GM12891 (cell line): ENCODE data around the gene KRT76.

ENCODE experiments used
- POLR2A ChIP-seq: IDR thresholded peaks from 2 replicates; pipeline ENCODE4 v1.6.1; 2011; ENCODE audit warnings: low read depth, low read length, control low read depth
- POLR2AphosphoS5 ChIP-seq: IDR thresholded peaks from 2 replicates; pipeline ENCODE4 v1.6.1; 2011; ENCODE audit warnings: low read depth, low read length, control low read depth
- SPI1 ChIP-seq: IDR thresholded peaks from 2 replicates; pipeline ENCODE4 v1.6.1; 2011; ENCODE audit warnings: low read depth, low read length, control low read depth

DNA sequence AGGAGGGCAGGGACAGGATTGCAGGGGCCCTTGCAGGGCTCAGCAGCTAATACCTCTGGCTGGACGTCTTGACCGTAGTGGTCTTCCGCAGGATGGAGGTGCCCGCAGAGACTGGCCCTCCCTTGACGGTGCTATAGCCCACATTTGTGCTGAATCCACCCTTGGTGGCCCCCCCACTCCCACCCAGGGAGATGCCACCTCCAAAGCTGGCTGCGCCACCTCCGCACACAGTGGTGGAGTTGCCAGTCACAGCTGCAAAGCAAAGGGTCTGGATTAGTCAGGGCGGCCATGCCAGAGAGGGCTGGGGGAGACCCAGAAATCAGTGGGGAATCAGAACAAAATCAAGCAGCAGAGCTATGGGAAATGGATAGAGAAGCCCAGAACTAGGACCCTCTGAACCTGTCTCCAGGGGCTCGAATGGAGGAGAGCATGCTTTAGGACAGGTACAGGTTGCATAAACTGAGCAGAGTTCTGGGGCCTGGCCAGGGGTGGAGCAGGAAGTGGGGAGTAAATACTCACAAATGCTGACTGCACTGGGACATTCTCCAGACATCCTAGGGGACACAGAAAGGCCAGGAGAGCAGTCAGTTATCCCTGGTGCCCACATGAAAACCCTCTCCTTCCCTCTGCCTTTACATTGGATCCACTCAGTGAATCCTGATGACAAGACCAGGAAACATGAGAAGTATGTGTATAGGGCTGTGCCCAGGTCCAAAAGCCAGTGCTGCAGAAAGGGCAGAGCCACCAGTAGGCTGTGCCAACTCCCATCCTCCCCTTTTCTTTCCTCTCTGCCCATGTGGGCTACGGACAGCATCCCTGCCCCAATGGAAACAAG, 44.9 kb upstream of the KRT76 start:
- no peak for TF ChIP-seq POLR2A
- TF ChIP-seq POLR2AphosphoS5: no peak
- no peak for TF ChIP-seq SPI1
